Measurements from ENCODE around the gene NKX1-2. TPM values are rescaled to one million over a fixed set of nuclear protein-coding genes. Genes with fewer than 3 reads are reported as not detected.
A peak's percentile ranks its signal among the peaks of the same experiment; 100 is the strongest.

Gene NKX1-2
- total RNA-seq, 1 donor from 2014 or later, result not detected

DNA sequence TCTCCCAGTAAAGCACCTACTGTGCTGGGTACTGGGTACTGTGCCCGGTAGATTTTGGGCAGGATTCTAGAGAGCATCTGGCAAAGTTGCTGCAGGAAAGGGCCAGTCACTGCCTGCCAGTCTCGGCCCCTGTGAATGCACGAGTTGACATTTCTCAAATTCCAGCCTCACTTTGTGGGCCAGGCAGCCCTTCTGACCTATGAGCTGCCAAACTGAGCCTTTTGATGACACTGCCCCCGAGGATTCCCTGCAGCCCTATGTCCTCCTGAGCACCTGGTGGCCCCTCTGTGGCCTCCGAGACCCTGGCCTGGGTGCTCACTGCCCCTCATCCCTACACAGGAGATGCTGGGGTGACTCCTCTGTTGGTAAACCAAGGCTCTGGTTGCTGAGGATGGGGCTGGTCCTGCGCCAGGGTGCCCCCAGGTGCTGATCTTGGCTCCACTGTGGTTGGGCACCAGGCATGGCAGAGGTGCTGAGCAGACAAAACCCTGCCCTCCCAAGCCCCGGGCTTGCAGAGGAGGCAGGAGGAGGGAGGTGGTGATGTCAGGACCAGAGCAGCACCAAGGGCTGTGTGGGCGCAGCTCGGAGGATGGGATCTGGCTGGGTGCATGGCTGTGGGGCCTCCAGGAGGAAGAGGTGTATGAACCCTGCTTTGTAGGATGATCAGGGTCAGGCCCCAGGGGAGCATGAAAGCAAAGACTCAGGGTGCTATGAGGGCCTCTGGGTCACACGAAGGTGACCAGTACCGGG, 28.0 kb upstream of the NKX1-2 start:
- intact Hi-C loops (cut with DNase I), result no loop called here
- DNase-seq (ENCODE audit: missing footprints) (no peak), ATAC-seq (peak; percentile 14)

DNA sequence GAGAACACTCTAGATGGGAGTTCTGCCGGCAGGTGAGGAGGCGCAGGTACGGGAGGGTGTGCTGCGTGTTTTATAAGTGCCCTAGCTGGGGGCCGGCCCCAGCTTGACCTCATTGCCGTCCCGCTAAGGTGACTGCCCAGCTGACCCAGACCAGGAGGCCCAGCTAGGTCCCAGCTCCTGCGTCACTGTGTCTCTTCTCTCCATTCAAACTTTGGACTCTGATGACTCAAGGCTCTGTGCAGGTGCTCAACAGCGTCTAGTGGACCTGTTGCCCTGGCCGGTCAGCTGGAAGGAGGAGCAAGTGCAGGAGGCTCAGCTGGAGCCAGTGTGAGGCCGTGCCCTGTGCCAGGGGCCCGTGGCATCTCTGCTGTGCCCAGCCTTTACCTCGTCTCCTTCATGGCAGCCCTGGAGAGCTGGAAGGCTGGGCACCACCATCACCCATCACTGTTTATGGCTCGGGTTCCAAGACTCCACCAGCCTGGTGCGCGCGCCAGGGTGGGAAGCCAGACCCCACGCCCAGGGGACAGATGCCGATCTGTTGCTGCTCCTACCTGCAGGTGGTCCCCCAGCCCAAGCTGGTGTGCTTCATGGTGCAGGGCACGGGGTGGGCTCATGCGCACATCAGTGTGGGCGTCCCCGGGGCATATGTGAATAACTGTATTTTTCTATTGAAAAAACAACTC, 26.3 kb upstream of the NKX1-2 start:
- intact Hi-C loops (cut with DNase I), result no loop called here
- DNase-seq (ENCODE audit: missing footprints) (no peak), ATAC-seq (no peak)

DNA sequence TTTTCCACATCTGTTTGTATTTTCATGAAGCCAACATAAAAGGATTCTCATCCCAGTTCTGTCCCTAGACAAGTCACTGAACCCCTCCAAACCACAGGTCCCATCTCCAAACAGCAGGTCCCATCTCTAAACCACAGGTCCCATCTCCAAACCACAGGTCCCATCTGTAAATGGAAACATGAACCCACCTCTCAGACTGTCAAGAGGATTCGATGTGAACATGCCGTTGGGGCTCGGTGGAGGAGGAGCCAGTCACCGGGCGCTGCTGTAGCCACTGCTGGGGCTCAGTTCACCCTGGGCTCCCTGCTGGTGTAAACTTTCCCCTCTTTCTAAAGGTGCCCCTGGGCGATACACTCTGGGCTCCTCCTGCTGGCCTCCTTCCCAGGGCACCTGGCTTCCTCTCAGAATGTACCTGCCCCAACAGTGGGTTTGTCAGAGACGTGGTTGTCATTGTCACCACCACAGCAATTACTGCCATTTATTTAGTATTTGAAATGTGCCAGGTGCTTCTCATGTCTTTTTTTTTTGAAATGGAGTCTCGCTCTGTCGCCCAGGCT, 24.8 kb upstream of the NKX1-2 start:
- ATAC-seq (no peak), DNase-seq (ENCODE audit: missing footprints) (no peak)
- intact Hi-C loops (cut with DNase I), result no loop called here

DNA sequence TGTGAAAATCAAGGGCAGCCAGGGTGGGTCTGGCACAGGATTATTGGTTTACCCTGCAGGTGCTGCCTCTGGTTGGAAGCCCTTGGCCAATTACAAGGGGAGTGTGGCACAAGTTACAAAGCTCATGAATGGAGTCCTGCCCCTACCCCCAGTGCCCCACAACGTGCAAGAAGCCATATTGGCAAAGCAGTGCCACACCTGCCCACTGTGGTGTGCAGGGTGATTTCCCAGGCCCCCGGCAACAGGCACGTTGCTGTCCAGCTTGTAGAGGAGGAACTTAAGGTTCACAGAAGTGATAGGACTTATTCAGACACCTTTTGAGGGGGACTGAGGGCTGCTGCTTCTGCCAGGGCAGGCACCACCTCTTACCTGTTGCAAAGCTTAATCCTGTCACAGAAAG, 23.2 kb upstream of the NKX1-2 start:
- no peak for ATAC-seq
- intact Hi-C loops (cut with DNase I), result no loop called here
- no peak for DNase-seq (ENCODE audit: missing footprints)

DNA sequence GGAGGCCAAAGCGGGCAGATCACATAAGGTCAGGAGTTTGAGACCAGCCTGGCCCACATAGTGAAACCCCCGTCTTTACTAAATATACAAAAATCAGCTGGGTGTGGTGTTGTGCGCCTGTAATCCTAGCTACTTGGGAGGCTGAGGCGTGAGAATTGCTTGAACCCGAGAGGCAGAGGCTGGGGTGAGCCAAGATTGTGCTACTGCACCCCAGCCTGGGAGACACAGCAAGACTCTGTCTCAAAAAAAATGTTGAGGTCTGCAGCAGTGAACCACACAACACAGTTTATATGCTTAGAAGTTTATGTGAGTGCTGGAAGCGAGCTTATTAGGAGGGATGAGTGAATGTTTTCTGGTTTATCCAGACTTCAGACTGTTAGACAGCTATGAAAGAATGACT, 22.2 kb upstream of the NKX1-2 start:
- ATAC-seq (no peak), DNase-seq (ENCODE audit: missing footprints) (no peak)
- intact Hi-C loops (cut with DNase I), result no loop called here

DNA sequence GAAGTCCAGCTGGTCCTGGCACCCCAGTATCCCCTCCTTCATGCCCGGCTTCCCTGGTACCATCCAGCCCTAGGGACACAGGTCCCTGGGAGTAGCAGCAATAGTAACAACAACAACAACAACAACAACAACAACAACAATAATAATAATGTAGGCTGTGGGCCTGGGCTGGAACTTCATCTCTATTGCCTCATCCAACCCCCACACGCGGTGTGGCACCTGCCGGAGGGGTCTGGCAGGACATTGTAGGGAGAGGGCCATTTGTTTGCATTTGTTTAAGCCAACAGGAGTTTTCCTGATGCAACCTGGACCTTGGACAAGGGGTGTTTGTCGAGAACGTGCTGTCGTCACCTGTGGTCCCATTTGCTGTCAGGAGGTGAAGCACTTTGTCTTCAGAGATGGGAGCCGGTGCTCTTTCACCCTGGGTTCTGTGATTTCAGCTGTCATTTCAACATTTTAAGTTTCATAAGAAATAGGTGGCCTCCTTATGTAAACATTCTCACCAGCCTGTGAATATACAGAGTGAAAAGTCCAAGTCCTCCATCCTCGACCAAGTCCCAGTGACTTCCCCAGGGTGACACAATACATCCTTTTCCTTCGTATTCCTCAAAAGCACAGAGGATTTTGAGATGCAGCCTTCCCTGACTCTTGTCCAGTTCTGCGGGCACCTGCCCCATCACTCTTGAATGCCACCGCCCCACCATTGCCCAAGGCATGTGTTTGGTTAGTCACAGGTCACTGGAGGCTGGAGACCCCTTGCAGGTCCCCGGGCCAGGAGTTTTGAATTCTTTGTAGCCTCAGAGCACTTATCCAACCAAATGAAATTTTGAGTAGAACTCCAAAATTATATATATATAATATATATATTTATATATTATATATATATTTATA, 21.0 kb upstream of the NKX1-2 start:
- intact Hi-C loops (cut with DNase I), result no loop called here
- no peak for ATAC-seq
- no peak for DNase-seq (ENCODE audit: missing footprints)

DNA sequence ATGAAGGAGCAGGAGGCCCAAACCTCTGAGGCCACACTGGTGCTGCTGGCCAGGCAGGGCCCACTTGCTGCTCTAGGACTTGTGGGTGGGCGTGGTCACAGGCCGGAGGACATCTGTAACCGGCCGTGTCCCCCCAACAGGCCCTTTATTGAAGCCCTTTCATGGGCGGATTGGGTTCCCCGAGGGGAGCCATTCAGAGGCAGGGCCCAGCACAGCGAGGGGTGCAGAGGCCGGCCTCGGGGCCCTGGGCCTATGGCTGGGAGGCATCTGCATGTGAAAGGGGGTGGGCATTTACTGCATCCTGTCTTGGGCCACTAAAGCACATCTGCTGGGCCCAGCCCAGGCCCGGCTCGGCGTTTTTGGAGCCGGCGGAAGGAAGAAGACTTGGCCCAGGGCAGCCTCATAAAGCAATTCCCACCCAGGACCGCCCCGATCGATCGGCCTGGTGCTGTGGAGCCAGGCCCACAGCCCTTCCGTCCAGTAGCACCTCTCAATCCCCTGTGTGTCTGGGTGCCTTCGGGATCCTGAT, 20.2 kb upstream of the NKX1-2 start:
- DNase-seq (ENCODE audit: missing footprints), result no peak
- peak; percentile 9 for ATAC-seq
- intact Hi-C loops (cut with DNase I), result no loop called here

DNA sequence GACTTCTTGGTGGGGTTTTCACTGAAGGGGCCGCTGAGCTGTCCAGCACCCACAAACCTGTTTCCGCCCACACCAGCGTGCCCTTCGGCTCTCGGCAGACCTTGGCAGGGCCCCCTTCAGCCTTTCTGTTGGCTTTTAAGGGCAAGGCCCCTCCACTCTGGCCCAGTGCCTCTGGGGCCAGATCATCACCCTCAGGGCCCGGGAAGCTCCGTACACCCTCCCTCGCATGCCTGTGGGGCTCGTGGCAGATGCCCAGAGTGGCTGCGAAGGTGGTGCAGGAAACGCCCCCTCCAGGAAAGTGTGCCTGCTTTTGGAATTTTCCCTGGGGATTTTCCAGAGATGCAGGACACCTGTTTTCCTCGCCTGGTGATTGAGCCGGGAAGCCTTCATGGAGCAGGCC, 18.8 kb upstream of the NKX1-2 start:
- DNase-seq (ENCODE audit: missing footprints) (no peak), ATAC-seq (no peak)
- intact Hi-C loops (cut with DNase I), result no loop called here

DNA sequence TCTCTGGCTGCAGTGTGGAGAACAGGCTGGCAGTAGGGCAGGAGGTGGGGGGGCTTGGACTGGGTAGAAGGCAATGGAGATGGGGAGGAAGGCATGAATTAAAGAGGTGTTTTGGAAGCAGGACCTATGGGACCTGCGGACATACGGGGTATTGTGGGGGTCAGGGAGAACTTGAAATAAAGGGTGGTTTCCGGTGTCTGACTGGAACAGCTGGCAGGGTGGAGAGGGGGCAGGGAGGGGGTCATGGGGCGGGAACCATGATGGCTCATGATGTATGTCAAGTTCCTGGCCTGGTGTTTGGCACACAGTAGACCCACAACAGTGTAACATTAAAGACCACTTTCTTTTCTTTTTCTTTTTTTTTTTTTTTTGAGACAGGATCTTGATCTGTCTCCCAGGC, 17.3 kb upstream of the NKX1-2 start:
- DNase-seq (ENCODE audit: missing footprints), result no peak
- intact Hi-C loops (cut with DNase I), result no loop called here
- ATAC-seq, result no peak

DNA sequence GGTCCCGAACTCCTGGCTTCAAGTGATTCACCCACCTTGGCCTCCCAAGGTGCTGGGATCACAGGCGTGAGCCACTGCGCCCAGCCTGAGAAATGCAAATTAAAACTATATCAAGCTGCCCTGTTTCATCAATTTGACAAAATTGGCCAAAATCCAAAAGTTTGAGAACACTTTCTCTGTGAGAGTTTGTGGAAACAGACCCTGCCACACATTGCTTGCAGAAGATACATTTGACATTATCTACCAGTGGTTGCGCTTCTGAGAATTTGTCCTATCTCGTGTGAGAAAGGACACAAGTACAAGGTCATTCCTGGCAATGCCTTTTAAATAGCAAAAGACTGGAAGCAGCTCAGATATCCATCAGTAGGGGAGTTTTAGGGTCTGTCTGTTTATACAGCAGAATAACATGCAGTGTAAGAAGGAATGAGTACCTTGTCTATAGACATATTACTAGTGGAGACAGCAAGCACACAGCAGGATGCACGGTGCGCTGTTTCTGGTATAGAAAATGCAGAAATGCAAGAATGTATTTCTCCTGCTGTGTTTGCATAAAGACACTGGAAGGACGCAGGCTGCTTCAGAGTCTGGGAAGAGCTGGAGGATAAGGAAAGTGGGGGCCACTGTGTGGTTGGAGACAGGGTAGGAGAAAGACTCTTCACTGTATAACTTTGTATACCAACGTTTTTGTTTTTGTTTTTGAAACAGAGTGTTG, 16.1 kb upstream of the NKX1-2 start:
- ATAC-seq, result no peak
- intact Hi-C loops (cut with DNase I), result no loop called here

DNA sequence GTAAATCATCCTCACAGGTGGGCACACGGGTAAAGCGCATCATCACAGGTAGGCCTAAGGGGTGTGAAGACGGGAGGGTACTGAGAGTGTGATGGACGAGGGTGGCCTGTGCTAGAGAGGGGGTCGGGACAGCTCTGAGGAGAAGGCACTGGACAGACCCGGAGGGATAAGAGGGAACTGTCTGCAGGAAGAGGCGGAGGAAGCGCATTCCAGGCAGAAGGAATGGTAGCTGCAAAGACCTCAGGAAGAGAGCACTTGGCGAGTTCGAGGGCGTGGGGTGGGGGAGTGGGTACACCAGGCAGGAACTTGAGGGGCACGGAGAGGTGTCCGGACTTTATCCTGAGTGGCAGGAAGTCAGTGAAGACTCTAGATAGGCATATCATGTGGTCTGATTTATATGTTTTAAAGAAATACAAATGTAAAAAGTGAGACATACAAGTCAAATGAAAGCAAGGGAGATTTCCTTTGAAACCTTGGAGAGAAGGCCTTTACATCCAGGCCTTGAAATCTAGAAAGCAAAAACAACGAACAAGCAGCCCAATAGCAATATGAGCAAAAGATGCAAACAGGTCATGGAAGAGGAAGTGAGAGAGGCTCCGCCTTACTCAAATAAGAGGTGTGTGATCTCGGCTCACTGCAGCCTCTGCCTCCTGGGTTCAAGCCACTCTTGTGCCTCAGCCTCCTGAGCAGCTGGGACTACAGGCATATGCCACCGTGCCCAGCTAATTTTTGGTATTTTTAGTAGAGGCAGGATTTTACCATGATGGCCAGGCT, 15.4 kb upstream of the NKX1-2 start:
- intact Hi-C loops (cut with DNase I), result no loop called here
- DNase-seq (ENCODE audit: missing footprints), result no peak
- no peak for ATAC-seq

More for the DNA sequence above, 16.1 kb upstream of the NKX1-2 start:
- DNase-seq (ENCODE audit: missing footprints), result no peak

DNA sequence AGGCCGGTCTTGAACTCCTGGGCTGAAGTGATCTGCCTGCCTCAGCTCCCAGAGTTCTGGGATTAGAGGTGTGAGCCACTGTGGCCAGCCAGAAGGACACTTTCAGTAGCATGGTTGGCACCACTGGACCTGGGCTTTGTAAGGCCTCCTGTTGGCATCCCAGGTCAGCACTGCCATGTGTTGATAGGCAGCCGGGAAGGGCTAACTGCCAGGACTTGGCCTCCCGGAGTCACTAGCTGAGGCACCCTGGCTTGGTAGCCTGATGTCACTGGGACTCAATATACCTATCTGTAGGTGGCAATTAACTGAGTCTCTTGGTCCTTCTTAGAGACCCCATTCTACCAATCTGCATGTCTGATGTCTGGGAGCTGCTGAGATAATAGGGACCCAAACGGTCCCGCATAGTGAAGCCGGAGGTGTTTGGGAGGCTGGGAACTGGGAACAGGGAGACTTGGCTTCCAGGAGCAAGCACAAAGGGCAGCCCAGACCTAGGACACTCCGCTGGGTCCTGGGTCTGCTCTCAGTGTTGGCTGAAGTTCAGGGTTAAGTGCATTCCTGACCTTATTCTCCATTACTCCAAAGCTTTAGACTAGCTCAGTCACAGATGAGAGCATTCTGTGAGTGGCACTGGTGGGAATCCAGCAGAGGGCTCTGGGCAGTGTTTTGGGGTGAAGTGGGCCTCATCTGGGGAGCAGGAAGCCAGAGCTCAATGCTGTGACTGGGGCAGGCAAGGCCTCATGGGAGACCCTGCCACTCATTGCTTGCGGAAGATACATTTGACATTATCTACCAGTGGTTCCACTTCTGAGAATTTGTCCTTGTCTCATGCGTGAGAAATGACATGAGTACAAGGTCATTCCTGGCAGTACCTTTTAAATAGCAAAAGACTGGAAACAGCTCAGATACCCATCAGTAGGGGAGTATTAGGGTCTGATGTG, 14.5 kb upstream of the NKX1-2 start:
- DNase-seq (ENCODE audit: missing footprints) (no peak), ATAC-seq (no peak)
- intact Hi-C loops (cut with DNase I), result no loop called here

DNA sequence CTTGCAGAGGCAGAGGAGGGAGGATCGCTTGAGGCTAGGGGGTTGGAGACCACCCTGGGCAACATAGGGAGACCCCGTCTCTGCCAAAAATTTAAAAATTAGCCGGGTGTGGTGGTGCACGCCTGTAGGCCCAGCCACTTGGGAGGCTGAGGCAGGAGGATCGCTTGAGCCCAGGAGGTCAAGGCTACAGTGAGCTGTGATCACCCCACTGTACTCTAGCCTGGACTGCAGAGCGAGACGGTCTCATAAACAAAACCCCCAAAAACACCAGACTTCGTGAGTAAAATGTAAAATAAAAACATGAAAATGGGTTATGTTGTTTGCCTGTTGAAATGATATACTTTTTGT, 12.5 kb upstream of the NKX1-2 start:
- intact Hi-C loops (cut with DNase I), result no loop called here
- ATAC-seq (no peak), DNase-seq (ENCODE audit: missing footprints) (no peak)

DNA sequence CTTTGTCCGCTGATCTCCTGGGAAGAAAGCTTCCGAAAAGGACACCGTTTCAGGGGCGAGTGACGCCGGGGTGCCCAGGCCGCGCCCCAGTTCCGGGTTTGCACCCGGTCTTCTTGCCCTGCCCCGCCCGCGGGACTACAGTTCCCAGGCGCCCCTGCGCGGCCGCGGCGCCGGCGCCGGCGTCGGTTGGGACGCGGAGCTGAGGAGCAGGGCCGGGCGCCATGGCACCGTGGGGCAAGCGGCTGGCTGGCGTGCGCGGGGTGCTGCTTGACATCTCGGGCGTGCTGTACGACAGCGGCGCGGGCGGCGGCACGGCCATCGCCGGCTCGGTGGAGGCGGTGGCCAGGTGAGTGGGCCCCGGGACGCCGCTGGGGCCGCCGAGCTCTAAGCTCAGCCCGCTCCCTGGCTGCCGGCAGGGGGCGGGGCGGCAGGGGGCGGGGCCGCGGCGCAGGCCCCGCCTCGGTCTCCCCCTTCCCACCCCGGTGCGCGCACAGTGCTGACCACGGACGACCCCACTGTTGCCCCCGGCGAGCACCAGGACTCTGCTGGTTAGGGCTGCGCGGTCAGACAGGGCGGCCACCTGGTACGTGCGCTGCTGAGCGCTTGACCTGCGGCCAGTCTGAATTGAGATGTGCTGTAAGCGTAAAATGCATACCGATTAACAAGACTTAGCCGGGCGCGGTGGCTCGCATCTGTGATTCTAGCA, 12.0 kb upstream of the NKX1-2 start, which contains the start of gene LHPP:
TSS of gene LHPP (plus strand) at position 182 of the 706 bp plus-strand sequence. CDS start at position 222, 40 bp downstream.
- intact Hi-C loops (cut with DNase I), result no loop called here
- DNase-seq (ENCODE audit: missing footprints) (peak; percentile 96), ATAC-seq (peak; percentile 98)

DNA sequence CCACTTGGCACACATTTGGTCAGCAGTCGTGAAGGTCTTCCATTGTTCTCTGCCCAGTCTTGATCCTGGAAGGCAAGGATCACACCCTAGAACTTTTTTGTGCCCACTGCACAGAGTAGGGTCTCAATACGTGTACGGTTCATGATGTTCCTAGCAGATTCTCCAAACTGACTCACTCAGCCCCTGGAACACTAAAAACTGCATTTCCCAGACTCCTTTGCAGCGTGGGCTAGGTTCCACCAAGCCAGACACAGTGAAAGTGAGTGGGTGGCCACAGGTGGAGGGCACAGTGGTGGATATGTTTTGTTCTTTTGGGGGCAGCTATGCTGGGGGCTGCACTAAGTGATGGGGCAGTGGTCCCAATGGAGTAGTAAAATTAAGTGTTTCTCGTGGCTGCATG, 10.3 kb upstream of the NKX1-2 start:
- ATAC-seq (no peak), DNase-seq (ENCODE audit: missing footprints) (no peak)
- intact Hi-C loops (cut with DNase I), result no loop called here

DNA sequence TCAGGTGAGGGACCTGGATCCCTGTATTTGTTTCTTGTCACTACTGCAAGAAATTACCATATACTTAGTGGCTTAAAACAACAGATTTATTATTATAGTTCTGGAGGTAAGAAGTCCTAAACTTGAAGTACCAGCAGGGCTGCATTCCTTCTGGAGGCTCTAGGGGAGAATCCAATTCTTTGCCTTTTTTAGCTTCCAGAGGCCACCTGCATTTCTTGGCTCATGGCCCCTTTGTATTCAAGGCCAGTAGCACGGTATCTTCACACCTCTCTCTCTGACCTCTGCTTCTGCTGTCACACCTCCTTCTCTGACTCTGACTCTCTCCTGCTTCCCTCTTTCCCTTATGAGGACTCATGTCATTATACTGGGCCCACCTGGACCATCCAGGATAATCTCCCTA, 9.6 kb upstream of the NKX1-2 start:
- ATAC-seq, result no peak
- intact Hi-C loops (cut with DNase I), result no loop called here

More for the DNA sequence above, 9.6 kb upstream of the NKX1-2 start:
- no peak for DNase-seq (ENCODE audit: missing footprints)
